ENCODE data around the gene MGAT1.

DNA sequence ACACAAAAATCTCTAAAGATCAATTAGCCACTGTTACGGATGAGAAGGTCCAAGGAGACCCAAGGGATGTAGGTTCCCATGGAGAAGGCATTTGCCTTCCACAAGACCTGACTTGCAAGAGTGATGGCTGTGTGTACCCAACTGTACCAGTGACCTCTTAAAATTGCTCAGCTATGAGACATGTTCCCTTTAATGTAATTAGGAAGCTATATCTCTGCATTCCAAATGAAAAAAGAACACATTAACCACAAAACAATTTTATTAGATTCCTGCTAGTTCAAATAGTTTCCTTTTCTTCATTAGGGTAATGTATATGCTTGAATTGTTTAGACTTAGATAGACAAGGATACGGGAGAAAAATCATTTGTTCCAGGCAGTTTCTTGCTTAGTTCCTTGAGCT lies 66.1 kb downstream of the MGAT1 start:
- no peak for TF ChIP-seq EZH2phosphoT487 (IDR thresholded peaks at IDR 0.05; ENCODE audit: low read depth)
- TF ChIP-seq, protein P1, sequence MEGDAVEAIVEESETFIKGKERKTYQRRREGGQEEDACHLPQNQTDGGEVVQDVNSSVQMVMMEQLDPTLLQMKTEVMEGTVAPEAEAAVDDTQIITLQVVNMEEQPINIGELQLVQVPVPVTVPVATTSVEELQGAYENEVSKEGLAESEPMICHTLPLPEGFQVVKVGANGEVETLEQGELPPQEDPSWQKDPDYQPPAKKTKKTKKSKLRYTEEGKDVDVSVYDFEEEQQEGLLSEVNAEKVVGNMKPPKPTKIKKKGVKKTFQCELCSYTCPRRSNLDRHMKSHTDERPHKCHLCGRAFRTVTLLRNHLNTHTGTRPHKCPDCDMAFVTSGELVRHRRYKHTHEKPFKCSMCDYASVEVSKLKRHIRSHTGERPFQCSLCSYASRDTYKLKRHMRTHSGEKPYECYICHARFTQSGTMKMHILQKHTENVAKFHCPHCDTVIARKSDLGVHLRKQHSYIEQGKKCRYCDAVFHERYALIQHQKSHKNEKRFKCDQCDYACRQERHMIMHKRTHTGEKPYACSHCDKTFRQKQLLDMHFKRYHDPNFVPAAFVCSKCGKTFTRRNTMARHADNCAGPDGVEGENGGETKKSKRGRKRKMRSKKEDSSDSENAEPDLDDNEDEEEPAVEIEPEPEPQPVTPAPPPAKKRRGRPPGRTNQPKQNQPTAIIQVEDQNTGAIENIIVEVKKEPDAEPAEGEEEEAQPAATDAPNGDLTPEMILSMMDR (IDR thresholded peaks at IDR 0.05; ENCODE audit: low read depth, low read length), result no peak

Measured in OCI-LY3 (cell line).